ENCODE measurements around the gene HAUS8. TPM values are rescaled to one million over a fixed set of nuclear protein-coding genes. Genes with fewer than 3 reads are reported as not detected.

HAUS8 gene
- total and polyA plus RNA-seq, 2 of the 8 experiments (the other 6 are each of a cell fraction or from before 2014, with no cell fraction given) = 18.4 to 23.2 TPM

Other genes starting within 250 kb of the HAUS8 start
- gene SIN3B, start 246.1 kb downstream of the HAUS8 start, total RNA-seq (2021; fragmentation: NEBNext Ultra II Directional; extraction: Animal tissue kit (Norgen Biotek cat#: 25700)) = 60.1 and 71.1 TPM in 2 replicates
- 29.5 and 45.5 TPM in 2 replicates for gene SIN3B, start 246.1 kb downstream of the HAUS8 start, polyA plus RNA-seq (2011; rRNA removed)
- not detected in 2 replicates for gene F2RL3, start 186.5 kb downstream of the HAUS8 start, total RNA-seq (2021; fragmentation: NEBNext Ultra II Directional; extraction: Animal tissue kit (Norgen Biotek cat#: 25700))
- not detected in 2 replicates for gene F2RL3, start 186.5 kb downstream of the HAUS8 start, polyA plus RNA-seq (2011; rRNA removed)
- gene CPAMD8, start 48.6 kb downstream of the HAUS8 start, total RNA-seq (2021; fragmentation: NEBNext Ultra II Directional; extraction: Animal tissue kit (Norgen Biotek cat#: 25700)) = 9.2 and 11.1 TPM in 2 replicates
- gene CPAMD8, start 48.6 kb downstream of the HAUS8 start, polyA plus RNA-seq (2011; rRNA removed) = 6.1 and 11.2 TPM in 2 replicates
- gene MYO9B, start 325 bp upstream of the HAUS8 start, total RNA-seq (2021; fragmentation: NEBNext Ultra II Directional; extraction: Animal tissue kit (Norgen Biotek cat#: 25700)) = 76.8 and 77.1 TPM in 2 replicates
- gene MYO9B, start 325 bp upstream of the HAUS8 start, polyA plus RNA-seq (2011; rRNA removed) = 27.6 and 40.0 TPM in 2 replicates
- gene USE1, start 139.9 kb upstream of the HAUS8 start, total RNA-seq (2021; fragmentation: NEBNext Ultra II Directional; extraction: Animal tissue kit (Norgen Biotek cat#: 25700)) = 8.7 and 11.8 TPM in 2 replicates
- 13.9 and 16.6 TPM in 2 replicates for gene USE1, start 139.9 kb upstream of the HAUS8 start, polyA plus RNA-seq (2011; rRNA removed)
- gene OCEL1, start 150.8 kb upstream of the HAUS8 start, total RNA-seq (2021; fragmentation: NEBNext Ultra II Directional; extraction: Animal tissue kit (Norgen Biotek cat#: 25700)) = 32.1 and 32.6 TPM in 2 replicates
- 13.3 and 20.2 TPM in 2 replicates for gene OCEL1, start 150.8 kb upstream of the HAUS8 start, polyA plus RNA-seq (2011; rRNA removed)
- gene NR2F6, start 170.5 kb upstream of the HAUS8 start, total RNA-seq (2021; fragmentation: NEBNext Ultra II Directional; extraction: Animal tissue kit (Norgen Biotek cat#: 25700)) = 114 and 121 TPM in 2 replicates
- gene NR2F6, start 170.5 kb upstream of the HAUS8 start, polyA plus RNA-seq (2011; rRNA removed) = 99.7 and 147 TPM in 2 replicates
- 6.5 and 7.5 TPM in 2 replicates for gene USHBP1, start 189.3 kb upstream of the HAUS8 start, total RNA-seq (2021; fragmentation: NEBNext Ultra II Directional; extraction: Animal tissue kit (Norgen Biotek cat#: 25700))
- gene USHBP1, start 189.3 kb upstream of the HAUS8 start, polyA plus RNA-seq (2011; rRNA removed) = 5.0 and 5.7 TPM in 2 replicates
- 127 and 134 TPM in 2 replicates for gene BABAM1, start 192.0 kb upstream of the HAUS8 start, total RNA-seq (2021; fragmentation: NEBNext Ultra II Directional; extraction: Animal tissue kit (Norgen Biotek cat#: 25700))
- 133 and 153 TPM in 2 replicates for gene BABAM1, start 192.0 kb upstream of the HAUS8 start, polyA plus RNA-seq (2011; rRNA removed)
- gene ANKLE1, start 206.4 kb upstream of the HAUS8 start, total RNA-seq (2021; fragmentation: NEBNext Ultra II Directional; extraction: Animal tissue kit (Norgen Biotek cat#: 25700)) = 6.1 and 6.8 TPM in 2 replicates
- gene ANKLE1, start 206.4 kb upstream of the HAUS8 start, polyA plus RNA-seq (2011; rRNA removed) = 9.6 and 14.2 TPM in 2 replicates
- gene ABHD8, start 228.0 kb upstream of the HAUS8 start, total RNA-seq (2021; fragmentation: NEBNext Ultra II Directional; extraction: Animal tissue kit (Norgen Biotek cat#: 25700)) = 11.3 and 14.5 TPM in 2 replicates
- 18.7 and 28.5 TPM in 2 replicates for gene ABHD8, start 228.0 kb upstream of the HAUS8 start, polyA plus RNA-seq (2011; rRNA removed)
- gene MRPL34, start 230.4 kb upstream of the HAUS8 start, total RNA-seq (2021; fragmentation: NEBNext Ultra II Directional; extraction: Animal tissue kit (Norgen Biotek cat#: 25700)) = 99.6 and 100 TPM in 2 replicates
- 91.9 and 123 TPM in 2 replicates for gene MRPL34, start 230.4 kb upstream of the HAUS8 start, polyA plus RNA-seq (2011; rRNA removed)
- 34.5 and 35.9 TPM in 2 replicates for gene DDA1, start 234.1 kb upstream of the HAUS8 start, total RNA-seq (2021; fragmentation: NEBNext Ultra II Directional; extraction: Animal tissue kit (Norgen Biotek cat#: 25700))
- gene DDA1, start 234.1 kb upstream of the HAUS8 start, polyA plus RNA-seq (2011; rRNA removed) = 29.2 and 30.0 TPM in 2 replicates

Measured in H1 (cell line).